ENCODE measurements around the gene TRAF4.

TRAF4 gene

DNA sequence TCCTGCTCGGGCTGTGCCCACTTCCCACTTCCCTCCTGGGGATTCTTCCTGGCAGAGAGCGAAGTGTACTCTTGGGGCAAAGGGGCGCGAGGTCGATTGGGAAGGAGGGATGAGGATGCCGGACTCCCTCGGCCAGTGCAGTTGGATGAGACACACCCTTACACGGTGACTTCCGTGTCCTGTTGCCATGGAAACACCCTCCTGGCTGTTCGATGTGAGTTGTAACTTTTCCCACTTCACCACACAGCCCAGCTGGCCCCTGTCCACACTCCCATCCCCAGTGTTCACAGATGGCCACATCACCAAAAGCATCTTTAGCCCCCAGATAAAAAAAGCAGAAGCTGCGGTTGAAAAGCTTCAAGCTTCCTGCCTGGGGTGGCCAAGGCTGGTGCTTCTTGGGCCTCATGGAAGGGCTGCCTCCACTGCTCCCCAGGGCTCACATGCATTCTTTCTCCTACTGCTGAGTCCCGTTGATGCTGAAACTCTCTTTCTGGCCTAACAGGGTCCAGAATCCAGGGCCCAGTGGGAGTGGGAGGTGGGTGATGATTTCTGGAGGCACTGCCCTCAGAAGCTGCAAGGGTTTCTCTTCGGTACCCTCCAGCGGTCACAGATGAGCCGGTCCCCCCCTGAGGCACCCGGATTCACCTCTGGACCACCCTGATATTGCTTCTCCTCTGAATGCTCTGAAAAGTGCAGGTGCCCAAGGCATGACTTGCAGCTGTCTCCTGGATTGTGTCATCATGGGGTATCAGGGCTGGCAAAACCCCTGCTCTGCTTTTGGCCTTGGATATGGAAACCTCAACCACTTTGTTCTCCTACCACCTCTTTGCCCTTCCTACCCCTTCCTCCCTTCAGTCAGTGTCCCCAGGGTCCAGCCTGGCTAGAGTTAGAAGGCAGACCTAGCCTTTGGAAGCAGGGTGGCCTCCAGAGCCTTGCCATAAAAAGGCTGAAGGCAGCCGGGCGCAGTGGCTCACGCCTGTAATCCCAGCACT, 2.2 kb upstream of the TRAF4 start:
- TF ChIP-seq, protein P1, sequence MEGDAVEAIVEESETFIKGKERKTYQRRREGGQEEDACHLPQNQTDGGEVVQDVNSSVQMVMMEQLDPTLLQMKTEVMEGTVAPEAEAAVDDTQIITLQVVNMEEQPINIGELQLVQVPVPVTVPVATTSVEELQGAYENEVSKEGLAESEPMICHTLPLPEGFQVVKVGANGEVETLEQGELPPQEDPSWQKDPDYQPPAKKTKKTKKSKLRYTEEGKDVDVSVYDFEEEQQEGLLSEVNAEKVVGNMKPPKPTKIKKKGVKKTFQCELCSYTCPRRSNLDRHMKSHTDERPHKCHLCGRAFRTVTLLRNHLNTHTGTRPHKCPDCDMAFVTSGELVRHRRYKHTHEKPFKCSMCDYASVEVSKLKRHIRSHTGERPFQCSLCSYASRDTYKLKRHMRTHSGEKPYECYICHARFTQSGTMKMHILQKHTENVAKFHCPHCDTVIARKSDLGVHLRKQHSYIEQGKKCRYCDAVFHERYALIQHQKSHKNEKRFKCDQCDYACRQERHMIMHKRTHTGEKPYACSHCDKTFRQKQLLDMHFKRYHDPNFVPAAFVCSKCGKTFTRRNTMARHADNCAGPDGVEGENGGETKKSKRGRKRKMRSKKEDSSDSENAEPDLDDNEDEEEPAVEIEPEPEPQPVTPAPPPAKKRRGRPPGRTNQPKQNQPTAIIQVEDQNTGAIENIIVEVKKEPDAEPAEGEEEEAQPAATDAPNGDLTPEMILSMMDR (conservative IDR thresholded peaks at IDR 0.05; ENCODE audit: low read depth, low read length): no peak
- DNase-seq (ENCODE audit: low read depth): no peak
- no peak overlapping the region for H3K4me3 ChIP-seq (ENCODE audit: low read depth, low read length)

DNA sequence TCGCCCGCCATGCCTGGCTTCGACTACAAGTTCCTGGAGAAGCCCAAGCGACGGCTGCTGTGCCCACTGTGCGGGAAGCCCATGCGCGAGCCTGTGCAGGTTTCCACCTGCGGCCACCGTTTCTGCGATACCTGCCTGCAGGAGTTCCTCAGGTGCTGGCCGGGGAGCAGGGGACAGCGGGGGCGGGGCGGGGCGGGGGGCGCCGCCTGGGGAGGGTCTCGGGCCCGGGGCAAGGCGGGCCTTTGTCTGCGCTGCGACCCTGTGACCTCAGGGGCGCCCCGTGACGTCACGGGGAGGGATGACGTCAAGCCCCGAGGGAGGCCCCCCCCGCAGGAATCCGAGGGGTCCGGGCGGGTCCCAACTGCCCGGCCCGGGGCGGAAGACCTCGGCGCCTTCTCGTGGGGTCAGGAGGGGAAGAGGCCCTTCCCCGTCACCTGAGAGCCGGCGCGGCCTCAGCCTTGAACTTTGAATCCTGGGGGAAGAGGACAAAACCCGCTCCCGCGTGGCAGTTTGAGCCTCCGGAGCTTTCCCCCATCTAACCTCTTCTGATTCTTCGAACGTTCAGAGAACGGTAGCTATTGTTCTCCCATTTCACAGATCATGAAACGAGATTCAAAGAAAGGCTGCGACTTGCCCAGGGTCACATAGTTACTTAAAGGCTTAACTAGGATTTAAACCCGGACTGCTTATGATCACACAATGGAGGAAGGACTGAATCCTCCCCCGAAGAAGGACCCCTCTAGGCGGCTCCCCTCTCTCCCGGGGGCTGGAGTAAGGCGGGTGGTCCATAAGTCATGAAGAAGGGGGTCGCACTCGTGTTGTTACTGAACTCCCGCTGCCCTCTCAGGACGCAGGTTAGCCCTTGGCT, 527 bp downstream of the TRAF4 start:
- peak; percentile 46 for DNase-seq (ENCODE audit: low read depth)
- TF ChIP-seq, protein P1 (conservative IDR thresholded peaks at IDR 0.05; ENCODE audit: low read depth, low read length): no peak
- H3K4me3 ChIP-seq (ENCODE audit: low read depth, low read length): peak overlapping the region; percentile 87

DNA sequence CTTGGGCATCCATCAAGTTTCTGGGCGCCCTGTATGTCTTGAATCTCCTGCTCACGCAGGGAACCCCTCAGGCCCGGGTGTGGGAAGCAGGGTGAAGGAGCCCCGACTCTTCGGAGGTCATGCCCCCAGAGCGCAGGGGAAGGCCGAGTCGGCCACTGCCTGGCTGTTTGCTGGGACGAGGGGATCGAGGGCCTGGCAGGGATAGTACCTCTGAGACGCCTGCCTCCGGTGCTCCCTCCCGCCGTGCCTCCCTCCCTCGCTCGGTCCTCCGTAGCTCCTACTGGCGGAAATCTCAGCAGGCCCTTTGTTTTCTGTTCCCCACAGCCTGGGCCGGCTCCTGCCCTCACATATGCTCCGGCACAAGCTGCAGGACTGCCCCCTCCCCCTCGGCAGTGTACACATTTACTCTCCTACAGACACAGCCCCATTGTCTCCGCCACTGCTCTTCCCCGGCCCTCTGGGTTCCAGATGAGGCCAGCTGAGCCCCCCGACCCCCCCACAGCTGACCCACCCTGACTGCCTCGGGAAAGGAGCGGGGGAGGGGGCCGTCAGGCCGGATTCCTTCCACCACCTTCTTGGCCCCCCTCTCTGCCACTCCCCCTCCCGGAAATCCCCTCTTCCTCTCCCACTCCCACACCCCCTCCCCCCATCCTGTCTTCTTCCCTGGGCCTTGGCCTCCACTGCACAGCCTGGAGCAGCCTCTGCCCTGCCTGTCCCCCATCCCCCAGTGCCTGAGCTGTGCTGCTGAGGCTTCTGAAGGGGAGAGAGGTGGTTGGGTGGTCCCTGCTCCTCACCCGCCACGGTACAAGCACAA, 1.4 kb downstream of the TRAF4 start:
- H3K4me3 ChIP-seq (ENCODE audit: low read depth, low read length): peak overlapping the region; percentile 87
- TF ChIP-seq, protein P1 (conservative IDR thresholded peaks at IDR 0.05; ENCODE audit: low read depth, low read length): peak; percentile 6
- peak; percentile 76 for DNase-seq (ENCODE audit: low read depth)

DNA sequence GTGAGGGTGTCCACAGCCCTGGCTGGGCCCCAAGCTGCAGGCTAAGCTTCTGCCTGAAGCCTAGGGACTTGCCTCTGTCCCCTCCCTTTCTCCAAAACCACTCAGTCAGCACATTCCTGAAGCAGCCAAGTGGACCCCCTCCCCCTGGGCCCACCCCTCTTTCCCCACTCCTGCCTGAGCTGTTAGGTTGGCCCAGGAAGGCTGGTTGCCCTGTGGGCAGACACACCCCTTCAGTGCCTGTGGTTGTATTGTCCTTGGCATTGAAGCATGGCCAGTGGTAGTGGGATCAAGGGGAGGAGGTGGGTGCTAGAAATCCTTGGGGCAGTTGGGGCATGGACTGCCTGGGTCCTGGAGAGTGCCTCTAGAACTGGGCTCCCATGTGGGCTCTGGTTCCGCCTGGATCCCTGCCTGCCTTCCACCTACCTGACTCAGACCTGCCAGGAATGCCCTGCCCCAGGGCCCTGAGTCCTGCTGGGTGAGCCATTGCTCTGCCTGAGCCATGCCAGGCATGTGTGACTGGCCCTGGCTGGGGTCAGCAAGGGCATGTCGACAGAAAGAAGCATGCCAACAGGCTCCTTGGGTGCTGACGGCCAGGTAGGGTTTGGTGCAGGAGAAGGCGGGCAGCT, 2.1 kb downstream of the TRAF4 start:
- DNase-seq (ENCODE audit: low read depth): no peak
- TF ChIP-seq, protein P1 (conservative IDR thresholded peaks at IDR 0.05; ENCODE audit: low read depth, low read length): no peak
- peak overlapping the region; percentile 87 for H3K4me3 ChIP-seq (ENCODE audit: low read depth, low read length)

DNA sequence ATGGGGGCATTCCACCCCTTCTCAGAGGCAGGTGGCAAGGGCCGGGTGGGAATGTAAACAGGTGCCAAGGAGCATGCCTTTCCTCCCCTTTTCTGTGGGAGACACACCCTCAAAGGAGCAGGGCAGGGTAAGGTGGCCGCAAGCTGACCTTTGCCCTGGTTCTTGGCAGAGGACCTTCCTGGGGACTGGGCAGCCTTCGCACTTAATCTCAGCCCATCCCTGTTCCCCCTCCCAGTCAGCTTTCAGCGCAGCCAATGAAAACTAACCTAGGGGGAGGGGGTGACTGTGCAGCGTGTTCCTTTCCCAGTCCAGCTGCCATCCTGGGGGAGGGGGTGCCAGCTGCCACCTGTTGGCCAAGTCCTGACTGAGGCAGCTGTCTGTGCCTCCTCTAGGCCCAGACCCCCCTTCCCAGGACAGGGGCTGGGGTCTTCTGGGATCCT, 2.8 kb downstream of the TRAF4 start:
- TF ChIP-seq, protein P1 (conservative IDR thresholded peaks at IDR 0.05; ENCODE audit: low read depth, low read length): no peak
- DNase-seq (ENCODE audit: low read depth): no peak
- peak overlapping the region; percentile 87 for H3K4me3 ChIP-seq (ENCODE audit: low read depth, low read length)
